Left renal cortex interstitium (tissue), 4 donors: ENCODE measurements around the gene GPC1. TPM values are rescaled to one million over a fixed set of nuclear protein-coding genes. Genes with fewer than 3 reads are reported as not detected.

Experiments used
- DNase-seq, 4 donors: peaks; one replicate each; pipeline ENCODE4 v3.0.0-alpha.2; 2013; ENCODE audit warnings: low read depth in 4 of 4, low spot score in 2 of 4, missing footprints in 1 of 4
- polyA plus RNA-seq, 4 donors: library from polyadenylated mRNA; unstranded; fragments of 120-200 nt; gene quantifications; one replicate each; pipeline ENCODE4 v1.2.1, GENCODE V29; 2013; ENCODE audit not compliant: insufficient read length in 4 of 4

The GPC1 gene
- polyA plus RNA-seq, 4 donors, result 23.4 to 52.9 (median 41.6) TPM

GRCh38 chr2:240396623-240397541 lies 38.6 kb upstream of the GPC1 start:
- no peak for DNase-seq

GRCh38 chr2:240397542-240397916 lies 37.9 kb upstream of the GPC1 start:
- DNase-seq, result no peak

GRCh38 chr2:240397924-240398645 lies 37.4 kb upstream of the GPC1 start:
- DNase-seq, result no peak

GRCh38 chr2:240398661-240399267 lies 36.7 kb upstream of the GPC1 start:
- no peak for DNase-seq

GRCh38 chr2:240399419-240400324 lies 35.8 kb upstream of the GPC1 start:
- no peak for DNase-seq

- DNase-seq, result no peak
Measured at GRCh38 chr2:240400371-240401161, 34.9 kb upstream of the GPC1 start.

GRCh38 chr2:240401308-240401707 lies 34.2 kb upstream of the GPC1 start:
- DNase-seq, result no peak

GRCh38 chr2:240401781-240402551 lies 33.5 kb upstream of the GPC1 start:
- DNase-seq, result no peak

- DNase-seq, result no peak
Measured at GRCh38 chr2:240402566-240403272, 32.7 kb upstream of the GPC1 start.

- DNase-seq, result no peak
Measured at GRCh38 chr2:240403396-240404104, 31.9 kb upstream of the GPC1 start.

- no peak for DNase-seq
Measured at GRCh38 chr2:240404174-240404852, 31.1 kb upstream of the GPC1 start.

GRCh38 chr2:240405133-240405532 lies 30.3 kb upstream of the GPC1 start:
- DNase-seq, result no peak

- no peak for DNase-seq
Measured at GRCh38 chr2:240405684-240406313, 29.7 kb upstream of the GPC1 start.

GRCh38 chr2:240407090-240407489 lies 28.4 kb upstream of the GPC1 start:
- DNase-seq, result no peak

GRCh38 chr2:240410004-240410403 lies 25.5 kb upstream of the GPC1 start:
- no peak for DNase-seq

- no peak for DNase-seq
Measured at GRCh38 chr2:240410808-240411207, 24.7 kb upstream of the GPC1 start.
